B cell (primary cell): ENCODE results near the gene PTPN14. TPM values are rescaled to one million over a fixed set of nuclear protein-coding genes. Genes with fewer than 3 reads are reported as not detected.

Experiments
- ATAC-seq: fragments of 200-7000 bp; cut with Tn5 transposase; one replicate; pipeline ENCODE4 v1.10.0; 2021; ENCODE audit warnings: low read depth, mild to moderate bottlenecking, moderate number of reproducible peaks, moderate library complexity
- CTCF ChIA-PET: fragments of 350-600 bp; sonication (Branson Sonifier 250); formaldehyde crosslinking; loops from one replicate; lab custom pipeline; 2021; ENCODE audit warnings: antibody characterized with exemption, inconsistent platforms; lab: Charles Lee
- POLR2A ChIA-PET: fragments of 350-600 bp; sonication (Branson Sonifier 250); formaldehyde crosslinking; loops from one replicate; lab custom pipeline; 2021; ENCODE audit warnings: antibody characterized with exemption; lab: Charles Lee
- DNase-seq: peaks from one replicate; pipeline ENCODE4 v3.0.0; 2013
- H2AFZ ChIP-seq: 2 replicates; pipeline ENCODE4 v1.6.1; 2012; ENCODE audit warnings: mild to moderate bottlenecking, low read depth, low read length; ENCODE audit not compliant: insufficient read depth, poor library complexity, severe bottlenecking
- H3K27ac ChIP-seq, 2 donors: 1 replicate in 1 of 2; 2 replicates in 1 of 2; pipeline ENCODE4 v1.5.1; 2012 to 2013; ENCODE audit warnings: low read length in 2 of 2, mild to moderate bottlenecking in 2 of 2, moderate library complexity in 1 of 2
- H3K27me3 ChIP-seq, 4 experiments: fragments of 200-600 bp in 1 of 4; sonication (generic) in 1 of 4; replicated peaks in 1 of 4; 1 replicate in 2 of 4; 2 replicates in 2 of 4; pipeline versions ENCODE4 v1.6.1 to v1.7.0; 2013 to 2016; ENCODE audit warnings: low read length in 3 of 4, mild to moderate bottlenecking in 2 of 4, mixed read lengths in 1 of 4, moderate library complexity in 1 of 4; ENCODE audit not compliant: insufficient read depth in 4 of 4, control insufficient read depth in 3 of 4; ENCODE audit errors: control extremely low read depth in 1 of 4
- H3K36me3 ChIP-seq, 2 experiments: replicated peaks in 1 of 2; 1 replicate in 1 of 2; 2 replicates in 1 of 2; pipeline versions ENCODE4 v1.6.1 to v1.7.1; 2013; ENCODE audit warnings: low read length in 1 of 2; ENCODE audit not compliant: insufficient read depth in 2 of 2, control insufficient read depth in 1 of 2; ENCODE audit errors: control extremely low read depth in 1 of 2, extremely low read depth in 1 of 2
- H3K4me1 ChIP-seq, 2 donors: fragments of 200-600 bp in 1 of 2; sonication (generic) in 1 of 2; 1 replicate in 1 of 2; 2 replicates in 1 of 2; pipeline versions ENCODE4 v1.5.1 to v1.6.1; 2013 to 2017; ENCODE audit warnings: low read length in 2 of 2; ENCODE audit not compliant: control insufficient read depth in 2 of 2, insufficient read depth in 2 of 2
- H3K4me2 ChIP-seq: replicated peaks from 2 replicates; pipeline ENCODE3; 2012; ENCODE audit warnings: mild to moderate bottlenecking, low read depth, low read length; ENCODE audit not compliant: poor library complexity, severe bottlenecking
- H3K4me3 ChIP-seq, 5 experiments: fragments of 200-600 bp in 1 of 5; sonication (generic) in 1 of 5; 1 replicate in 3 of 5; 2 replicates in 2 of 5; pipeline versions ENCODE4 v1.5.1 to v1.7.0; 2011 to 2016; ENCODE audit warnings: low read length in 4 of 5, mild to moderate bottlenecking in 4 of 5, low read depth in 2 of 5, control low read depth in 1 of 5, moderate library complexity in 1 of 5; ENCODE audit not compliant: insufficient read depth in 1 of 5; ENCODE audit errors: control extremely low read depth in 1 of 5, extremely low read depth in 1 of 5
- H3K79me2 ChIP-seq: fragments of 200-600 bp; sonication (generic); one replicate; pipeline ENCODE4 v1.6.0; 2016; ENCODE audit warnings: low read length; ENCODE audit not compliant: control insufficient read depth, insufficient read depth
- H3K9ac ChIP-seq: fragments of 200-600 bp; sonication (generic); 2 replicates; pipeline ENCODE4 v1.6.1; 2017; ENCODE audit warnings: mild to moderate bottlenecking, low read length, moderate library complexity
- H3K9me3 ChIP-seq, 3 donors: one replicate each; pipeline versions ENCODE4 v1.6.1 to v1.7.1; 2013; ENCODE audit warnings: low read length in 2 of 3; ENCODE audit not compliant: control insufficient read depth in 2 of 3, insufficient read depth in 1 of 3; ENCODE audit errors: control extremely low read depth in 1 of 3
- H4K20me1 ChIP-seq: 2 replicates; pipeline ENCODE4 v1.6.0; 2012; ENCODE audit warnings: mild to moderate bottlenecking, low read length; ENCODE audit not compliant: insufficient read depth, control insufficient read depth, poor library complexity, severe bottlenecking
- H3K27ac Mint-ChIP-seq: one replicate; pipeline ENCODE4 v1.8.0; 2021; ENCODE audit warnings: mixed read lengths
- H3K27me3 Mint-ChIP-seq: one replicate; pipeline ENCODE4 v1.8.0; 2021; ENCODE audit warnings: mixed read lengths
- H3K4me1 Mint-ChIP-seq: one replicate; pipeline ENCODE4 v1.8.0; 2021; ENCODE audit warnings: mixed read lengths
- H3K4me3 Mint-ChIP-seq: one replicate; pipeline ENCODE4 v1.8.0; 2021; ENCODE audit warnings: mixed read lengths
- H3K9me3 Mint-ChIP-seq: one replicate; pipeline ENCODE4 v1.8.0; 2022; ENCODE audit warnings: mixed read lengths; ENCODE audit not compliant: insufficient read depth
- CTCF ChIP-seq: fragments of 200-600 bp; IDR thresholded peaks from one replicate; pipeline ENCODE4 v1.8.0; 2022; ENCODE audit warnings: antibody characterized with exemption, mild to moderate bottlenecking
- EZH2 ChIP-seq: IDR thresholded peaks from 2 replicates; pipeline ENCODE4 v1.6.1; 2012; ENCODE audit warnings: borderline replicate concordance, low read depth, mild to moderate bottlenecking, moderate library complexity, low read length; ENCODE audit not compliant: insufficient read depth, poor library complexity, severe bottlenecking
- WGBS: methylation state at CpG from one replicate; pipeline ENCODE4 v1.1.5; 2013; ENCODE audit warnings: missing lambda C conversion rate; ENCODE audit not compliant: insufficient coverage; 5-methylcytosine and 5-hydroxymethylcytosine counted together
- intact Hi-C: fragments of 100-400 bp; cut with micrococcal nuclease; formaldehyde crosslinking; loops from one replicate; pipeline ENCODE4 v1.10.0; 2022
- polyA plus RNA-seq: library from polyadenylated mRNA; depleted of rRNA; stranded (reverse); fragments of >200 nt; gene quantifications from 2 replicates; pipeline ENCODE4 v1.2.3, GENCODE V29; 2012
- total RNA-seq, 2 donors: library from RNA; stranded (reverse); fragments of 120-200 nt in 1 of 2; gene quantifications; 1 replicate in 1 of 2; 2 replicates in 1 of 2; pipeline versions ENCODE4 v1.2.3 to v1.2.4, GENCODE V29; 2013 to 2022

The PTPN14 gene
- total and polyA plus RNA-seq, 2 donors (not counting 1 experiment from before 2014, with no cell fraction given) = under 0.01 TPM; not detected in 1

- ATAC-seq = no peak
- no peak overlapping the region for H3K4me3 ChIP-seq
- no peak overlapping the region for H3K27ac ChIP-seq
- Mint-ChIP-seq H3K4me3 (no peak overlapping the region), H3K27me3 (peaks cover 12% of the 10 kb centered on the region), H3K4me1 (no peaks in the 10 kb centered on the region), H3K9me3 (no peaks in the 10 kb centered on the region), H3K27ac (no peak overlapping the region)
- intact Hi-C loops = no loop called here
- DNase-seq = no peak
- H2AFZ ChIP-seq = no peak overlapping the region
- H3K36me3 ChIP-seq = no peaks in the 10 kb centered on the region
- H4K20me1 ChIP-seq = no peaks in the 10 kb centered on the region
- TF ChIP-seq CTCF (no peak), EZH2 (no peak)
- ChIA-PET CTCF (no interaction called here), POLR2A (no interaction called here)
- H3K9ac ChIP-seq = no peak overlapping the region
- H3K27me3 ChIP-seq = peaks cover 0 to 4% (median 0%) of the 10 kb centered on the region in 4 experiments
- no peaks in the 10 kb centered on the region for H3K79me2 ChIP-seq
- 73% methylated on average over 6 of the region's 8 CpGs for WGBS
- no peak overlapping the region for H3K4me2 ChIP-seq
- no peaks in the 10 kb centered on the region for H3K9me3 ChIP-seq
- no peaks in the 10 kb centered on the region for H3K4me1 ChIP-seq
Measured at GRCh38 chr1:214446772-214447556, 104.4 kb downstream of the PTPN14 start.

GRCh38 chr1:214445831-214446614 lies 105.4 kb downstream of the PTPN14 start:
- no peak overlapping the region for H2AFZ ChIP-seq
- Mint-ChIP-seq H3K27me3 (peaks cover 7% of the 10 kb centered on the region), H3K27ac (no peak overlapping the region), H3K4me1 (no peaks in the 10 kb centered on the region), H3K4me3 (no peak overlapping the region), H3K9me3 (no peaks in the 10 kb centered on the region)
- no peak overlapping the region for H3K4me3 ChIP-seq
- no peaks in the 10 kb centered on the region for H3K36me3 ChIP-seq
- no peaks in the 10 kb centered on the region for H3K9me3 ChIP-seq
- H3K9ac ChIP-seq = no peak overlapping the region
- intact Hi-C loops = no loop called here
- H3K4me2 ChIP-seq = no peak overlapping the region
- no peaks in the 10 kb centered on the region for H4K20me1 ChIP-seq
- ChIA-PET CTCF (no interaction called here), POLR2A (no interaction called here)
- H3K4me1 ChIP-seq = no peaks in the 10 kb centered on the region
- TF ChIP-seq CTCF (no peak), EZH2 (no peak)
- no CpG with 5 or more reads among the region's 2 CpGs for WGBS
- H3K79me2 ChIP-seq = no peaks in the 10 kb centered on the region
- no peak overlapping the region for H3K27ac ChIP-seq
- DNase-seq = no peak
- H3K27me3 ChIP-seq = peaks cover 0 to 4% (median 0%) of the 10 kb centered on the region in 4 experiments
- ATAC-seq = no peak
